Measurements from ENCODE around the gene DCLRE1B.
A peak's percentile ranks its signal among the peaks of the same experiment; 100 is the strongest.

Gene DCLRE1B

DNA sequence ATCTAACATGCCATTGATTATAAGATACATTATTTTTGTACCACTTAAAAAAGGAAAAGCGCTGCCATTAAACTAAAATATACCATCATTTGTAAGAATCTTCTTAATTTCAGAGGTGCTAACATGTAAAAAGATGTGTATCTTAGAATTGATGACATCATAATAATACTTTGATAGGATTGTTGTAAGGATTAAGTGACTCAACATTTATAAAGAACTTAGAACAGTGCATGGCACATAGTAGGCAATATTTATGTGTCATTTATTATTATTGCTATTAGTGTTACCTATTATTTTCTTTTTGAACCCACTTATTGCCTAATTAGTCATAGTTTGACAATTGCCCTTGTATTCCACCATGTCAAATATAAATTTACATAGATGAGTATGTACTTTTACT, 45.8 kb downstream of the DCLRE1B start:
- DNase-seq: no peak

DNA sequence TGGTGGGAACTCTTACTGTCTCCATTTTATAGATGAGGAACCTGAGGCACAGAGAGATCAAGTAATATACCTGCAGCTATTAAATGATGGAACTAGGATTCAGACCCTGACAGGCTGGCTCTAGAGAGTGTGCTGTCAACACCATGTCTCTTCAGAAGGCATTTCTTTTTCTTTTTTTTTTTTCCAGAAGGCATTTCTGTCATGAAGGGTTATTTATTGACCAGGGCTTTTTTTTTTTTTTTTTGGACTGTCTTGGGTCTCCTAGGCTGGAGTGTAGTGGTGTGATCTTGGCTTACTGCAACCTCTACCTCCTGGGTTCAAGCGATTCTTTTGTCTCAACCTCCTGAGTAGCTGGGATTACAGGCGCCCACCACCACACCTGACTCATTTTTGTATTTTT, 46.6 kb downstream of the DCLRE1B start:
- DNase-seq: no peak

DNA sequence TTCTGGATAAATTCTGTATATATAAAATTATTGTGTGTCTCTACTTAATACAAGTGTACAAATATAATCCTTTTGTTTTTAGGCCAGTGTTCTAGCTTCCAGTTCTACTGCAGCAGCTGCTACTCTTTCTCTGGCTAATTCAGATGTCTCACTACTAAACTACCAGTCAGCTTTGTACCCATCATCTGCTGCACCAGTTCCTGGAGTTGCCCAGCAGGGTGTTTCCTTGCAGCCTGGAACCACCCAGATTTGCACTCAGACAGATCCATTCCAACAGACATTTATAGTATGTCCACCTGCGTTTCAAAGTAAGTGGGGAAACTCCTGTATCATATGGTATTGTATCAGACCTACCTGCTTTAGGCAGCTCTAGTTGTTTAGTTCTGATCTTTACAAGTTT, 52.9 kb downstream of the DCLRE1B start:
- DNase-seq: no peak

DNA sequence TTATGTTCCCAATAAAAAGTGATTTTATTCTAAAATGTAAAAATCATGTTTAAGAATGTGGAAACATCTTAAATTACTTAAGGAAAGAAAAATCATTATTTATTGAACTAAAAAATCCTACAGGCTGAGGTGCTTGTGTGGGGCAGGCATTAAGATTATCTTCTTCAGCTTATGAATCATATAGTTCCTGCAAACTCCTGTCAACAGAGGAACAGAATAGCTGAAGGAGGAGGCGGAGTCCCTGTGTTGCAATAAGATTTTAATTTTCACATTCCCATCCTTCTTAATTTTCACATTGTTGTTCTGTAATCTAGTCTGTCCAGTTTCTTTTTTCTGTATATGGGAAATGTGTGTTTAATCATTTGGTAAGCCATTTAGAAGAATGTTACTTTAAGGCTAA, 53.6 kb downstream of the DCLRE1B start:
- DNase-seq: no peak

DNA sequence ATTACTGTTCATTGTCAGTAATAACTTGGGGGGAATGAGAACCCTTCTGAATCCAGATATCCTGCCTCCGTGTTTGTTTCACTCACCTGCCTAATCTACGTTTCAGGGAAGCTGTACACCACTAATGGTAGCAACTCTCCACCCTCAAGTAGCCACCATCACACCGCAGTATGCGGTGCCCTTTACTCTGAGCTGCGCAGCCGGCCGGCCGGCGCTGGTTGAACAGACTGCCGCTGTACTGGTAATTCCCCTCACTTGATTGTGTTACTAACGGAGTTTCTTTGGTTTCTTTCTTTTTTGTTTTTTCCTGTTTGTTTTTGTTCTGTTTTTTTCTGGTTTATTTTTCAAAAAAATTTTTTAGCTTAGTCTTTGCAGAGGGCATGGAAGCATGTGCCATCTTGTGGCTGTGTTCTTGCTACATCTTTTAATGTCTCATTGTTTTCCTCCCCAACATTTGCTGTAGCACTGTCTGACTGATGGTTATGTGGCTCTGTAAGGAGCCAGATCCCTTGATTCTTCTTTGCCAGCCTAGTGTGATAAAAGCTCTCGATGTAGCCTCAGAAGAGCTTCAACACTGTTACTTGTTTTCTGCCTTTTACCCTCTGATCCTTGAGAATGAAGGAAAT, 58.3 kb downstream of the DCLRE1B start:
- DNase-seq: peak; percentile 32
